G401 (cell line): ENCODE results near the gene SOWAHB. TPM values are rescaled to one million over a fixed set of nuclear protein-coding genes. Genes with fewer than 3 reads are reported as not detected.

Experiments
- DNase-seq: peaks from one replicate; pipeline ENCODE4 v3.0.0-alpha.2; 2015; ENCODE audit warnings: low spot score
- in situ Hi-C: cut with HindIII; loops from 2 replicates; pipeline ENCODE4 v1.10.0; 2016; ENCODE audit warnings: low sequenced_read_pairs, mixed read lengths
- total RNA-seq: library from RNA; depleted of rRNA; stranded (reverse); fragments of >200 nt; shearing (Covaris generic); gene quantifications from 2 replicates; pipeline ENCODE4 v1.2.3, GENCODE V29; 2014; rRNA removed

SOWAHB gene
- 0.27 and 0.86 TPM in 2 replicates for total RNA-seq

- no peak for DNase-seq
- in situ Hi-C loops, result no loop called here
These were observed at the start of gene SOWAHB for GRCh38 chr4:76897536-76898384. Gene SOWAHB, minus strand, starts transcription at chr4:76898144. Its CDS starts 295 bp downstream, at chr4:76897849.

GRCh38 chr4:76947369-76947768 lies 49.4 kb upstream of the SOWAHB start:
- DNase-seq, result no peak
- in situ Hi-C loops, result no loop called here

GRCh38 chr4:76943790-76944189 lies 45.8 kb upstream of the SOWAHB start:
- DNase-seq, result peak; percentile 91
- in situ Hi-C loops, result no loop called here

- in situ Hi-C loops, result no loop called here
These were observed 45.2 kb upstream of the SOWAHB start for GRCh38 chr4:76943129-76943620.

GRCh38 chr4:76939184-76939583 lies 41.2 kb upstream of the SOWAHB start:
- in situ Hi-C loops, result no loop called here

More at GRCh38 chr4:76943129-76943620, 45.2 kb upstream of the SOWAHB start:
- DNase-seq, result no peak

GRCh38 chr4:76931576-76932276 lies 33.8 kb upstream of the SOWAHB start:
- DNase-seq, result no peak
- in situ Hi-C loops, result no loop called here

More at GRCh38 chr4:76939184-76939583, 41.2 kb upstream of the SOWAHB start:
- no peak for DNase-seq

GRCh38 chr4:76931087-76931486 lies 33.1 kb upstream of the SOWAHB start:
- in situ Hi-C loops, result no loop called here
- no peak for DNase-seq

GRCh38 chr4:76930685-76931084 lies 32.7 kb upstream of the SOWAHB start:
- in situ Hi-C loops, result no loop called here

GRCh38 chr4:76926841-76927240 lies 28.9 kb upstream of the SOWAHB start:
- DNase-seq, result no peak

More at GRCh38 chr4:76930685-76931084, 32.7 kb upstream of the SOWAHB start:
- DNase-seq, result no peak

GRCh38 chr4:76923619-76924357 lies 25.8 kb upstream of the SOWAHB start:
- in situ Hi-C loops, result no loop called here
- no peak for DNase-seq

More at GRCh38 chr4:76926841-76927240, 28.9 kb upstream of the SOWAHB start:
- in situ Hi-C loops, result no loop called here

- in situ Hi-C loops, result no loop called here
These were observed 22.8 kb upstream of the SOWAHB start for GRCh38 chr4:76920715-76921114.

GRCh38 chr4:76909711-76910110 lies 11.8 kb upstream of the SOWAHB start:
- DNase-seq, result no peak
- in situ Hi-C loops, result no loop called here

More at GRCh38 chr4:76920715-76921114, 22.8 kb upstream of the SOWAHB start:
- DNase-seq, result no peak

GRCh38 chr4:76905521-76905920 lies 7.6 kb upstream of the SOWAHB start:
- no peak for DNase-seq
- in situ Hi-C loops, result no loop called here

- in situ Hi-C loops, result no loop called here
These were observed 6.8 kb upstream of the SOWAHB start for GRCh38 chr4:76904646-76905190.

GRCh38 chr4:76902233-76902890 lies 4.4 kb upstream of the SOWAHB start:
- DNase-seq, result no peak
- in situ Hi-C loops, result no loop called here

More at GRCh38 chr4:76904646-76905190, 6.8 kb upstream of the SOWAHB start:
- no peak for DNase-seq

GRCh38 chr4:76898949-76899645 lies 1.2 kb upstream of the SOWAHB start:
- in situ Hi-C loops, result no loop called here

GRCh38 chr4:76898385-76898692 lies 395 bp upstream of the SOWAHB start:
- in situ Hi-C loops, result no loop called here

More at GRCh38 chr4:76898949-76899645, 1.2 kb upstream of the SOWAHB start:
- DNase-seq, result no peak

More at GRCh38 chr4:76898385-76898692, 395 bp upstream of the SOWAHB start:
- peak; percentile 23 for DNase-seq
